DMS53 treated with DMSO at 0.1 percent for 48 hours (cell line): ENCODE measurements around the gene AHCYL2.
"Not testable (repeated sequence)": the region's sequence is repeated elsewhere in the genome, so short reads cannot be mapped to it uniquely, and the experiment has no call there.

Source experiments
- DNase-seq: peaks from one replicate; lab custom pipeline; 2025; ENCODE audit not compliant: unreplicated experiment; lab: John Stamatoyannopoulos, UW

AHCYL2 gene

GRCh38 chr7:129282865-129283264 is 58.0 kb downstream of the AHCYL2 start:
- no peak for DNase-seq

GRCh38 chr7:129283936-129284335 is 59.1 kb downstream of the AHCYL2 start:
- no peak for DNase-seq

- no peak for DNase-seq
These were observed 60.3 kb downstream of the AHCYL2 start for GRCh38 chr7:129285111-129285510.

DNA sequence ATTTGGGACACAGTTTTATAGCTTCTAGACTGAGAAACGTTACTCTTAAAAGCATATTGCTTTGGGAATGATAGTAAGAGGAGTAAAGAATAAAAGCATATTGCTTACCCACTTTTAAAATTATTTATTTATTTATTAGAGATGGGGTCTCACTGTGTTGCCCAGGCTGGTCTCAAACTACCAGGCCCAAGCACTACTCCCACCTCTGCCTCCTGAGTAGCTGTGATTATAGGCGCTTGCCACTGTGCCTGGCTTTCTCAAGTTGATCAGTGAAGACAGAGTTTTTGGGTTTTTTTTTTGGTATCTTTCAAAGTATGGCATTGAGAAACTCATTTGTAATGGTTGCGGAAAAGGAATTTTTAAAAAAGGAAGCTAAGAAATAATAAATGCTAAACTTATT is 68.0 kb downstream of the AHCYL2 start:
- no peak for DNase-seq

GRCh38 chr7:129295015-129295423 is 70.2 kb downstream of the AHCYL2 start:
- no peak for DNase-seq

- peak; percentile 57 for DNase-seq
These were observed 73.6 kb downstream of the AHCYL2 start for GRCh38 chr7:129298268-129298893.

DNA sequence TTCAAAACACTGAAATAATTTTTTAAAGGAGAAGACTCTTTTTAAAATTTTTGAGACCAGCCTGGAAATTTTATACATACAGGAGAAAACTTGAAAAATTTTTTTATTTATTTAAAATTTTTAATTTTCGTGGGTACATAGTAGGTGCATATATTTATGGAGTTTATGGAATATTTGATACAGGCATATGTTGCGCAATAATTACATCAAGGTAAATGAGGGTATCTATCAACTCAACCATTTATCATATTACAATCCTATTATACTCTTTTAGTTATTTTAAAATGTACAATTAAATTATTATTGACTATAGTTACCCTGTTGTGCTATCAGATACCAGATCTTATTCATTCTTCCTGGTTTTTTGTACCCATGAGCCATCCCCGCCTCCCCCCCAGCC is 75.1 kb downstream of the AHCYL2 start:
- DNase-seq, result no peak

DNA sequence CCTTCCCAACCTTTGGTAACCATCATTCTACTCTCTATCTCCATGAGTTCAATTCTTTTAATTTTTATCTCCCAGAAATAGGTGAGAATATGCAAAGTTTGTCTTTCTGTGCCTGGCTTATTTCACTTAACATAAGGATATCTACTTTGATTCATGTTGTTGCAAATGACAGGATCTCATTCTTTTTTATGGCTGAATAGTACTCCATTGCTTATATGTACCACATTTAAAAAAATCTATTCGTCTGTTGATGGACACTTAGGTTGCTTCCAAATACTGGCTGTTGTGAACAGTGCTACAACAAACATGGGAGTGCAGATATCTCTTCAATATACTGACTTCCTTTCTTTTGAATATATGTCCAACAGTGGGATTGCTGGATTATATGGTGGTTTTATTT is 75.5 kb downstream of the AHCYL2 start:
- not testable (repeated sequence) for DNase-seq

- no peak for DNase-seq
These were observed 82.8 kb downstream of the AHCYL2 start for GRCh38 chr7:129307592-129307991.

GRCh38 chr7:129308047-129308446 is 83.2 kb downstream of the AHCYL2 start:
- DNase-seq, result no peak

DNA sequence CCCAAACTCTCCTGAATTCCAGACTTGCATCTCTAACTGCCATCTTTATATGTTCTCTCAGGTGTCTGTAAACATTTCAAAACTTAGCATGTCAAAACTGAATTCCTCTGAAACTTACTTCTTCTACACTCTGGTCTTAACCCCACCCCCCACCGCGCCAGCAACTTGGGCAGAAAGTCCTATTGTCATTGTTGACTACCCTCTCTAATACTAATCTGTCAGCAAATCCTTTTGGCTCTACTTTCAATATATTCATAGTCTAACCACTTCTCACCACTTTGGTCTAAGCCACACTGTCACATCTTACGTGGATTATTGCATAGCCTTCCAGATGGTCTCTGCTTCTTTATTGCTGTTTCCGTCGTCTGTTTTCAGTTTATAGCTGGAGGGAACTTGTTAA is 86.6 kb downstream of the AHCYL2 start:
- no peak for DNase-seq

DNA sequence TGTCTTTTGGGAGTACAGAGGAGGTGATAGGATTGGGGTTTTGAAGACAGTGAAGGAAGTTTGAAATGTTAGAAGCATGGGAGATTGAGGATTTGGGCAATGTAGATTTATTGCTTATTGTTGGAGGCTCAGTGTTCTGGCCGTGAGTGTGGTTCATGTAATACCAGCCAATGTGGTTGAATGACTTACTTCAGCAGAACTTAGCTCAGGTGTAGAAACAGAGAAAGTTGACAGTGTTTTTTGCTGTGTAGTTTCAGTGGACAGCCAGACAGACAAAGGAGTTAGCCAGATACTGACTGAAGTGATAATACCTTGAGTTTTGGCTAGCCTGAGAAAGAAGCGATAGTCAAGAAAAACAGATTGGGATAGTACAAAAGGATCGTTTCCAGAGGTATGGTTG is 88.5 kb downstream of the AHCYL2 start:
- DNase-seq, result no peak

DNA sequence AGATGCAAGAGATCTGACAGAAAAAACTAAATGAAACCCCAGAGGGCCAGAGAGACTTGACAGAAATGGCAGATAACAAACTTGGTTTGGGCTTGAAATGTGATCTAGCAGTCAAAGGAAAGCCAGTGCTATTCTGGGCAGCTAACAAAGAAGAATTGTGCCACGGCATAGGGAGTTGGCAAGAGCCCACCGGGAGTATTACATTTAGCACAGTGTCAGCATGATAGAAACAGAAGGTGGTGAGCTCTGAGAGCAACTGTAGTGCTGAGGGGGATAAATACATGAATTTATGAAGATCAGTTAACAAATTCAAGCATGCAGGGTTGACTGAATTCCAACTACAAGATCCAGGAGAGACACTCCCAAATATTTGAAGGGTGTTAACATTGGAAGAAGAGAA is 91.1 kb downstream of the AHCYL2 start:
- DNase-seq, result no peak

- no peak for DNase-seq
These were observed 92.6 kb downstream of the AHCYL2 start for GRCh38 chr7:129317450-129317849.

DNA sequence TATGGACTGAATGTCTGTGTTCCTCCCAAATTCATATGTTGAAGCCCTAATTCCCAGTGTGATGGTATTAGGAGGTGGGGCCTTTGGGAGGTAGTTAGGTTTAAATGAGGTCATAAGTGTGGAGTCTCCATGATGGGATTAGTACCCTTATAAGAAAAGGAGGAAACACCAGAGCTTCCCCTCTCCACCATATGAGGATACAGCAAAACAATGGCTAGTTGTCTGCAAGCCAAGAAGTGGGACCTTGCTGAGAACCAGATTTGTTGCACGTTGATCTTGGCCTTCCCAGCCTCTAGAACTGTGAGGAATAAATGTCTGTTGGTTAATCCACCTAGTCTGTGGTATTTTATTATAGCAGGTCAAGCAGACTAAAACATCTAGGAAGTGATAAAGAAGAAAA is 102.2 kb downstream of the AHCYL2 start:
- no peak for DNase-seq

- DNase-seq, result peak; percentile 57
These were observed 107.6 kb downstream of the AHCYL2 start for GRCh38 chr7:129332254-129333035.

GRCh38 chr7:129334473-129334872 is 109.6 kb downstream of the AHCYL2 start:
- no peak for DNase-seq

- no peak for DNase-seq
These were observed 113.6 kb downstream of the AHCYL2 start for GRCh38 chr7:129338450-129338849.

GRCh38 chr7:129341212-129341611 is 116.4 kb downstream of the AHCYL2 start:
- DNase-seq, result no peak

DNA sequence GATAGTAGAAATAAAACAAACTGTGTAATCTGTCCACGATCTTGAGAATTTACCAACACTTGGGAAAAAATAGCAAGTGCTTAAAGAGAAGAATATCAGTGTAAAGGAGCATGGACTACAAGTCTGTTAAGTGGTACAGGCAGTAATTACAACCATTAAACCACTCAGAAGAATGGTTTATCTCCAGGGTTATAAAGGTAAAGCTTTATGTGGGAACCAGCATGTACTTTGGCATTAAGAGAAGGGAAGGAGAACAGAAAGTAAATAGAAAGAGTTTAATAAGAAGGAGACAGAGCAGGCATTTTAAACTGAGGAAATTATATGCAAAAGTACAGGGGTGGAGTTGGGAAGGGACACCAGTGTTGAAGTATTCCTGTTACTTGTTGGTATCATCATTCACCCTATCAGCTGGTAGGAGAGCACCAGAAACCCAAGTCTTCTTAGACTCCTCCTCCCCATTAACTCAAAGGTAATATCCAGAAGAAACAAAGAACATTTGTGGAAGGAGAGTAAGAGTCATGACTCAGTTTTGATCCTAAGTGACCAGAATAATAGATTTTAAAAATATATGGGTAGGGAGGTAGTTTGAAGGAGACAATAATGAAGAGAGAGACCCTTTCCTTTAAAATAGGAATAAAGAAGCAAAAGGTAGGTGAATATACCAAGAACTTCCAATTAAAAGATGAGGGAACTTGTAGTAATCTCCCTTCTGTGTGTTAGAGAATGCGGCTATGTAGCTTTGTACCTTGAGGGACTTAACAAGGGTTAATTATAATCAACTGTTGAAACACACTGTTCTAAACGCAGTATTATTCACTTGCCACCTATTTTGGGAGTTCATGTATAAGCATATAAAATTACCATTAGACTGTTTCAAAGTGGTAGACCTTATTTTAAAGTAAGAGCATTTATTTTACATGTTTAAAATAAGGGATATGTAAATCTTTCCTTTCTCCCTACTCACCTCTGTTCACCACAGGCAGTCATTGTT is 117.3 kb downstream of the AHCYL2 start:
- DNase-seq, result no peak

GRCh38 chr7:129343099-129343700 is 118.4 kb downstream of the AHCYL2 start:
- peak; percentile 62 for DNase-seq
